GM18499 (cell line): ENCODE data around the gene NT5DC1.

Experiments
- ATAC-seq: cut with Tn5 transposase; IDR thresholded peaks from one replicate; pipeline ENCODE4 v1.9.1; 2021; ENCODE audit warnings: moderate number of reproducible peaks; ENCODE audit not compliant: insufficient read depth, unreplicated experiment

Gene NT5DC1

GRCh38 chr6:116127771-116128493, 27.3 kb downstream of the NT5DC1 start:
- no peak for ATAC-seq

- ATAC-seq, result no peak
These were observed 32.8 kb downstream of the NT5DC1 start for GRCh38 chr6:116133453-116133852.

GRCh38 chr6:116136373-116136772, 35.7 kb downstream of the NT5DC1 start:
- ATAC-seq, result no peak

- no peak for ATAC-seq
These were observed 36.3 kb downstream of the NT5DC1 start for GRCh38 chr6:116136933-116137340.

- no peak for ATAC-seq
These were observed 39.3 kb downstream of the NT5DC1 start for GRCh38 chr6:116139917-116140316.

- ATAC-seq, result no peak
These were observed 44.0 kb downstream of the NT5DC1 start for GRCh38 chr6:116144605-116145004.

GRCh38 chr6:116145803-116146675, 45.4 kb downstream of the NT5DC1 start:
- no peak for ATAC-seq

GRCh38 chr6:116152620-116153019, 52.0 kb downstream of the NT5DC1 start:
- no peak for ATAC-seq

- no peak for ATAC-seq
These were observed 54.2 kb downstream of the NT5DC1 start for GRCh38 chr6:116154887-116155286.

GRCh38 chr6:116156405-116157326, 56.0 kb downstream of the NT5DC1 start:
- ATAC-seq, result no peak

- ATAC-seq, result no peak
These were observed 56.7 kb downstream of the NT5DC1 start for GRCh38 chr6:116157391-116157790.

GRCh38 chr6:116158641-116159040, 58.0 kb downstream of the NT5DC1 start:
- ATAC-seq, result no peak

GRCh38 chr6:116159782-116160524, 59.3 kb downstream of the NT5DC1 start:
- ATAC-seq, result no peak

GRCh38 chr6:116165596-116165995, 64.9 kb downstream of the NT5DC1 start:
- ATAC-seq, result peak; percentile 41

GRCh38 chr6:116166369-116166768, 65.7 kb downstream of the NT5DC1 start:
- ATAC-seq, result no peak

GRCh38 chr6:116168148-116168547, 67.5 kb downstream of the NT5DC1 start:
- ATAC-seq, result no peak

GRCh38 chr6:116169880-116170279, 69.2 kb downstream of the NT5DC1 start:
- no peak for ATAC-seq

- ATAC-seq, result no peak
These were observed 69.9 kb downstream of the NT5DC1 start for GRCh38 chr6:116170358-116171057.

- ATAC-seq, result no peak
These were observed 73.3 kb downstream of the NT5DC1 start for GRCh38 chr6:116173928-116174327.
